ES-I3 (cell line): ENCODE measurements around the gene CLRN2.

Source experiments
- H3K36me3 ChIP-seq: 2 replicates; pipeline ENCODE4 v1.6.1; 2013; ENCODE audit warnings: mild to moderate bottlenecking, low read length, control low read depth, moderate library complexity; ENCODE audit not compliant: insufficient read depth
- H3K4me1 ChIP-seq: 2 replicates; pipeline ENCODE4 v1.6.1; 2013; ENCODE audit warnings: mild to moderate bottlenecking, control low read depth, low read length; ENCODE audit not compliant: insufficient read depth
- H3K9ac ChIP-seq: 2 replicates; pipeline ENCODE4 v1.6.1; 2013; ENCODE audit warnings: low read depth, mild to moderate bottlenecking, low read length, moderate library complexity
- H3K9me3 ChIP-seq: 2 replicates; pipeline ENCODE4 v1.6.1; 2013; ENCODE audit warnings: mild to moderate bottlenecking, low read length, moderate library complexity; ENCODE audit not compliant: control insufficient read depth, insufficient read depth

The CLRN2 gene

GRCh38 chr4:17545374-17546140, 30.6 kb downstream of the CLRN2 start:
- Histone ChIP-seq H3K4me1 (peaks cover 3% of the 10 kb centered on the region; the same call in 1 of the 2 replicates), H3K36me3 (no peaks in the 10 kb centered on the region), H3K9ac (no peak overlapping the region), H3K9me3 (no peaks in the 10 kb centered on the region)

DNA sequence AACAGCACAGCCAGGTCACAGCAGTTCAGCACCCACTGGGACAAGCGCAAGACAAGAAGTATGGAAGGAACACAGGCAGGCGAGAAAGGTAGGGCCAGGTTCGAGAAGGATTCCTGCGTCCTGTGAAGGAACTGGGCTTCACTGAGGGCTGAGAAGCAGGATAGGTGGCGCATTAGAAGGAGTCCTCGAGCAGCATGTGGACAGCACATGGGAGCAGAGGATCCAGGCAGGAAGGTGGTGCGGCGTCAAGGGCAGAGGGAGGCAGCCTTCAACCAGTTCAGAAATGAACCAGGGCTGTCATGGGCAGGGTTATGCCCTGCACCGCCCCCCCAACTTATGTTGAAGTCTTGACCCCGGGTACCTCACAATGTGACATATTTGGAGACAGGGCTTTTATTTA, 31.3 kb downstream of the CLRN2 start:
- H3K9ac ChIP-seq, result no peak overlapping the region
- no peaks in the 10 kb centered on the region for H3K36me3 ChIP-seq
- peaks cover 3% of the 10 kb centered on the region; the same call in 1 of the 2 replicates for H3K4me1 ChIP-seq

DNA sequence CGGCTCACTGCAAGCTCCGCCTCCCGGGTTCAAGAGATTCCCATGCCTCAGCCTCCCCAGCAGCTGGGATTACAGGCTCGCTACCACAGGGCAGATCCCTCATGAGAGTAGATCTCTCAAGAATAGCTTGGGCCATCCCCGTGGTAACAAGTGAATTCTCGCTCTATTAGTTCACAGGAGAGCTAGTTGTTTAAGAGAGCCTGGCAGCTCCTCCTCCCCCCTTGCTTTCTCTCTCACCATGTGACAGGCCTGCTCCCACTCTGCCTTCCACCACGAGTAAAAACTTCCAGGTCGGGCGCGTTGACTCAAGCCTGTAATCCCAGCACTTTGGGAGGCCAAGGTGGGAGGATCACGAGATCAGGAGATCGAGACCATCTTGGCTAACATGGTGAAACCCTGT, 31.7 kb downstream of the CLRN2 start:
- Histone ChIP-seq H3K9ac (no peak overlapping the region), H3K36me3 (no peaks in the 10 kb centered on the region), H3K9me3 (no peaks in the 10 kb centered on the region), H3K4me1 (peaks cover 3% of the 10 kb centered on the region; the same call in 1 of the 2 replicates)

More for the DNA sequence above, 31.3 kb downstream of the CLRN2 start:
- H3K9me3 ChIP-seq, result no peaks in the 10 kb centered on the region

GRCh38 chr4:17550549-17550948, 35.6 kb downstream of the CLRN2 start:
- Histone ChIP-seq H3K9me3 (no peaks in the 10 kb centered on the region), H3K36me3 (no peaks in the 10 kb centered on the region), H3K9ac (no peak overlapping the region), H3K4me1 (no peaks in the 10 kb centered on the region)

- no peak overlapping the region for H3K9ac ChIP-seq
Measured at GRCh38 chr4:17552427-17552826, 37.5 kb downstream of the CLRN2 start.

GRCh38 chr4:17554568-17554967, 39.6 kb downstream of the CLRN2 start:
- Histone ChIP-seq H3K4me1 (no peaks in the 10 kb centered on the region), H3K9ac (no peak overlapping the region), H3K36me3 (no peaks in the 10 kb centered on the region), H3K9me3 (no peaks in the 10 kb centered on the region)

More at GRCh38 chr4:17552427-17552826, 37.5 kb downstream of the CLRN2 start:
- Histone ChIP-seq H3K36me3 (no peaks in the 10 kb centered on the region), H3K4me1 (no peaks in the 10 kb centered on the region), H3K9me3 (no peaks in the 10 kb centered on the region)

DNA sequence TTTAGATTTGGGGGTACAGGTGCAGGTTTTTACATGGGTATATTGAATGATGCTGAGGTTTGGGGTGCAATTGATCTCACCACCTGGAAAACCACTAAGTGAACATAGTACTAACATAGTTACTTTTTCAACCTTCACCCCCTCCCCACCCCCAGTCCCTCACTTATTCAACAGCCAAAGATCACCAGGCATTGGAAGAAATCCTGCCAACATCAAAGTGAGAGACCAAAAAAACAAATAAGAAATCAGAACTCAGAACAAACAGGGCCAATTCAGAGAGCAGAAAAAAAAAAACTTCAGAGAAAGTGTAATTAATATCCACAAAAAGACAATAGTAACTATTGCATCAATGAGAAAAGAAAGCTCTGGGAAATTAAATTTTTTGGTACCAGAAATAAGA, 41.5 kb downstream of the CLRN2 start:
- no peak overlapping the region for H3K9ac ChIP-seq
- H3K4me1 ChIP-seq, result no peaks in the 10 kb centered on the region
- H3K9me3 ChIP-seq, result no peaks in the 10 kb centered on the region
- H3K36me3 ChIP-seq, result no peaks in the 10 kb centered on the region

DNA sequence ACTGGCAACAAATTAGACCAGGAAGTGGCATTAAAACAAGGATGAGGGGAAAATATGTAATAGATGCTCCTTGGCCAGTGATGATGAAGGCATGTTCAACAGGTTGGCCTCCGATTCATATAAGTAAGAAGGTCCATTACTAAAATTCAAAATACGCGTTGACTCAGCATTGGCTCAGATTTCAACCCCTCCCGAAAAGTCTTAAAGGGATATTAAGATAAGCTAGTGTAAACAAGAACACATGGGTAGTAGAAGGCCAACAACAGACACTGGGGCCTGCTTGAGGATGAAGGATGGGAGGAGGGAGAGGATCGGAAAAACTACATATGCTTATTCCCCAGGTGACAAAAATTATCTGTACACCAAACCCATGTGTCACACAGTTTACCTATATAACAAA, 42.9 kb downstream of the CLRN2 start:
- H3K4me1 ChIP-seq, result no peaks in the 10 kb centered on the region
- H3K9me3 ChIP-seq, result no peaks in the 10 kb centered on the region
- no peaks in the 10 kb centered on the region for H3K36me3 ChIP-seq
- no peak overlapping the region for H3K9ac ChIP-seq

DNA sequence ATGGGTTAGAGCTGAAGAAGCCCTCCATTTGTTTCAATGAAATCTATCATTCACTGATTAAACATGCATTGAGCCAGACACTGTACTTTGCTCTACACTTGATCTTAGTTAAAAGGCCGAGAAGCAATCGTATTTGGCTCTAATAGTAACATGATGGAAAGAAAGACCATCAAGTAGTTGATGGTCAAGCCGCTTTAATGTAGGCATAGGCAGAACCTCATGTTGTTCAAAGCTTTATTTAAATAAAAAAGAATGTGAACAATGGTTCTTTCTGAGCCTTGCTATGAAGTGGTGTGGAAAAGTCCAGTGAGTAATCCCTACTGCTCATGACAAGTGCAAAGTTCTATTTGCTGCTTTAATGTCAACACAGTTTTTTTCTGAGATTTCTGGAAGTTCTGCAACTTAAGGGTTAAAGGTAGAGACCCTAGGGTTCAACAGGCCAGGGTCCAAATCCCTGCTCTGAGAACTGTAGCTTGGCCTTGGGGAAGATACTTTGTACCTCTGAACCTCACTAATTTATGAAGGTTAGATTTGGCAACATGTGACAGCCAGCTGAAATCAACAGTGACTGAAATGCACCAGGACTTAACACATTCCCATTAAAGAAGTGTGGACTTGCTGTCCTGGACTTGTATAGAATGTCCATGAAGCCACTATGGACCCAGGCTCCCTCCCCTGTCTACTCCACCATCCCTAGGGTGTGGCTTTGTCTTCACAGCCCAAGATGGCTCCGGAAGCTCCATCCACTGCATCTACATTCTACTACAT, 44.2 kb downstream of the CLRN2 start:
- Histone ChIP-seq H3K9ac (no peak overlapping the region), H3K9me3 (no peaks in the 10 kb centered on the region), H3K4me1 (no peaks in the 10 kb centered on the region), H3K36me3 (no peaks in the 10 kb centered on the region)

DNA sequence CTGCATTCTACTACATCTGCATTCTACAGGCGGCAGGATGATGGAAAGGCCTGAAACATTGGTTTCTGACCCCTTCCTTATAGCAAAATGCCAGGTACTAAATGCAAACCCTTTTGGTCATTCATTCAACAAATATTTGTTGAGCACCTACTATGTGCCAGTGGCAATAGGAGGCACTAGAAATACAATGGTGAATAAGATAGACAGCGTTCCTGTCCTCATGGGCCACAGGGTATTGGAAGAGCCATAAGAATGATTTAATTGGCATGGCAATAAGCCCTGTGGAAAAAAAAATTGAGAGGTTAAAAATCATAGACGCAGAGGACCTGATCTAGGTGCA, 44.7 kb downstream of the CLRN2 start:
- Histone ChIP-seq H3K4me1 (no peaks in the 10 kb centered on the region), H3K9ac (no peak overlapping the region), H3K9me3 (no peaks in the 10 kb centered on the region), H3K36me3 (no peaks in the 10 kb centered on the region)

- Histone ChIP-seq H3K9ac (no peak overlapping the region), H3K36me3 (no peaks in the 10 kb centered on the region), H3K4me1 (no peaks in the 10 kb centered on the region), H3K9me3 (no peaks in the 10 kb centered on the region)
Measured at GRCh38 chr4:17560065-17560673, 45.2 kb downstream of the CLRN2 start.

GRCh38 chr4:17561195-17561909, 46.4 kb downstream of the CLRN2 start:
- H3K9ac ChIP-seq, result no peak overlapping the region
- H3K9me3 ChIP-seq, result no peaks in the 10 kb centered on the region
- H3K36me3 ChIP-seq, result no peaks in the 10 kb centered on the region
- no peaks in the 10 kb centered on the region for H3K4me1 ChIP-seq

GRCh38 chr4:17562157-17562556, 47.2 kb downstream of the CLRN2 start:
- Histone ChIP-seq H3K4me1 (no peaks in the 10 kb centered on the region), H3K9me3 (no peaks in the 10 kb centered on the region), H3K36me3 (no peaks in the 10 kb centered on the region), H3K9ac (no peak overlapping the region)

DNA sequence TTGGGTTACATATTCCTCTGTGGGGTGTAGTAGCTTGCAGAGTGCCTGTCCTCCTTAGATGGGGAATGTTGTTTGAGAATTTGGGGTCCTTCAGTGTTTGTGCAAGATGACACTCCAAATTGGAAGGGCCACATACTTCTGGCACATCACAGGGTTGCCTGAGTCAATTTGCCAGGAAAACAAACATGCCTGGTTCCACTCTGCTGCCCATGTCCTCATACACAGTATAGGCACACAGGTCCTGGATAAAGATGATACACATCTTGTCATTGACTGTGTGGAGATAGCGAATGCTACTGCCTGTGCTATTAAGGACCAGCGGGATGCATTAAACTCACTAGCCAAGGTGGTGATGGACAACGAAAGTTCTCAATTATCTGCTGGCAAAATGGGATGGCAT, 50.9 kb downstream of the CLRN2 start:
- Histone ChIP-seq H3K9ac (no peak overlapping the region), H3K4me1 (no peaks in the 10 kb centered on the region), H3K36me3 (no peaks in the 10 kb centered on the region), H3K9me3 (no peaks in the 10 kb centered on the region)
